Cortex of kidney (tissue), 1 donor: ENCODE data around the gene GABBR2.

ENCODE experiments used
- DNase-seq: peaks from one replicate; lab custom pipeline; 2025; lab: John Stamatoyannopoulos, UW

The GABBR2 gene

GRCh38 chr9:98401140-98402018, 307.4 kb downstream of the GABBR2 start:
- no peak for DNase-seq

GRCh38 chr9:98399950-98400683, 308.6 kb downstream of the GABBR2 start:
- no peak for DNase-seq

GRCh38 chr9:98396656-98397055, 312.1 kb downstream of the GABBR2 start:
- DNase-seq: no peak

- no peak for DNase-seq
These were observed 312.5 kb downstream of the GABBR2 start for GRCh38 chr9:98396236-98396635.

- DNase-seq: no peak
These were observed 316.9 kb downstream of the GABBR2 start for GRCh38 chr9:98391867-98392266.

- no peak for DNase-seq
These were observed 317.3 kb downstream of the GABBR2 start for GRCh38 chr9:98391406-98391805.

- no peak for DNase-seq
These were observed 323.0 kb downstream of the GABBR2 start for GRCh38 chr9:98385751-98386150.

GRCh38 chr9:98383758-98384157, 325.0 kb downstream of the GABBR2 start:
- no peak for DNase-seq

GRCh38 chr9:98381311-98382103, 327.2 kb downstream of the GABBR2 start:
- DNase-seq: no peak

- DNase-seq: no peak
These were observed 328.6 kb downstream of the GABBR2 start for GRCh38 chr9:98380065-98380681.

GRCh38 chr9:98379572-98379971, 329.2 kb downstream of the GABBR2 start:
- DNase-seq: no peak

- no peak for DNase-seq
These were observed 329.9 kb downstream of the GABBR2 start for GRCh38 chr9:98378794-98379193.

- DNase-seq: no peak
These were observed 330.4 kb downstream of the GABBR2 start for GRCh38 chr9:98378206-98378780.

- DNase-seq: no peak
These were observed 333.5 kb downstream of the GABBR2 start for GRCh38 chr9:98375138-98375726.

- DNase-seq: no peak
These were observed 334.2 kb downstream of the GABBR2 start for GRCh38 chr9:98374385-98375051.

GRCh38 chr9:98373609-98374008, 335.1 kb downstream of the GABBR2 start:
- DNase-seq: no peak

- no peak for DNase-seq
These were observed 336.5 kb downstream of the GABBR2 start for GRCh38 chr9:98372077-98372836.

GRCh38 chr9:98370976-98371315, 337.8 kb downstream of the GABBR2 start:
- no peak for DNase-seq

GRCh38 chr9:98370300-98370975, 338.3 kb downstream of the GABBR2 start:
- no peak for DNase-seq
